ENCODE measurements around the gene WIPF1.
"Not testable (repeated sequence)": the region's sequence is repeated elsewhere in the genome, so short reads cannot be mapped to it uniquely, and the experiment has no call there.

The WIPF1 gene

DNA sequence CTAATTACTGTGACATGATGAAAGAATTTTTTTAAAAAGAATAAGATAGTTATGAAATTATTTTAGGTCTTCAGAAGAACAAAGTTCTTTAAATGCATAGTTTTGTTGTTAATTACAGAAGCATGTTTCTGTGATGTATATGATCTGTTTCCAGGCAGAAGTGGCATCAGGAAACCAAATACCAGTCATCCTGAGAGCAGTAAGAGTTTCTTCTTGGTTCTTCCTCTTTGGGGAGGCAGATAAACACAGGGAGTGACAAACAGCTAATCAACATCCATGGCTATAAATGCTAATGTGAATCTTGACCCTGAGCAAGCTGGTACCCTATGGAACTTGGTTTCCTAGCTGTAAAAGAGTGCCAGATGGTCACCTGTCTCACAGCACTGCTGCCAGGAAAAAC is 29.2 kb downstream of the WIPF1 start:
- no peak for DNase-seq

DNA sequence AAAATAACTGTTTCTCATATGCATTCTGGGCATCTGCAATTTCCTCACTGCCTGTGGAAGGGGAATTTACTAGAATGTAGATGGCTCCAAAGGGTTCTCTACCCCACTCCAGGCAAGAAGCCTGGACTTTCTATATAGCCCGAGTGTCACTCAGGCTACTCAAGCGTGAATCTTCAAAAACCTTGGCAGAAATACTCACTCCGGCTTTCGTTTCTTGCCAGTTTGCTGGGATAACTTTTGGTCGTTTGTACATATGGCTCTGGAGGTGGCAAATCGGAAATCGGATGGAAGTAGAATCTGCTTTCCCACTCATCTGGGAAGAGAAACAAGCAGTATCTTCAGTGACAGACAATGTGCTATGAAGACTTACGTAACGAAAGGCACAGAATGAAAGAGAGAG is 30.7 kb downstream of the WIPF1 start:
- no peak for DNase-seq

DNA sequence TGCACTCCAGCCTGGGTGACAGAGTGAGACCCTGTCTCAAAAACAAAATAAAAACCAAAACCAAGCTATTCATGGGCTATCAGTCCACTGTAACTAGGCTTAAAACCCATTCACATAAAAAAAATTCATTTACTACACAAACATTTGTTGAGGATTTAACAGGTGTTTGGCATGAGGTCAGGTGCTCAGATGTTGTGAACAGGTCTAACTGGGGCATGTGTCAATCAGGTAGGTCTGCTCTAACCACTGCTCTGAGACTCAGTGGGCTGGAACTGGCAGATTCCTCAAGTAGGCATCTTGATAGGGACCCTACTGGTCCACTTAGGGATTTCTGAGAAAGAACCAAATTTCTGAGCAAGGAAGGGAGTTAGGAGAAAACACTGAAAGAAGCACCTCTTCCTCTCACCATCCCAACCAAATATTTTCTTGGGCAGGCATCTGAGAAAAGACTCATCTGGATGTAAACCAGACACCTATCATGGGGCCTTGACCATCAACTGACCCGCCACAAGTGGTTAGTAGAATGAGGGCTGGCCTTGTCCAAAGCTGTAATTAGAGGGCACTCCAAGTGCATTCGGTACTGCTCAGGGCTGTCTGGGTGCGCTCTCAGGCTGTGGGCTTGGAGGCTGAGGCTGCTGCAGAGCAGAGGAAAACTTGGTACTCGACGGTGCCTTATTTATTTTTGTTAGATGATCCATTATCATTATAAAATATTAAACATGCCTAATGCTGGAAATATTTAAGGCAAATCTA is 33.9 kb downstream of the WIPF1 start:
- no peak for DNase-seq

DNA sequence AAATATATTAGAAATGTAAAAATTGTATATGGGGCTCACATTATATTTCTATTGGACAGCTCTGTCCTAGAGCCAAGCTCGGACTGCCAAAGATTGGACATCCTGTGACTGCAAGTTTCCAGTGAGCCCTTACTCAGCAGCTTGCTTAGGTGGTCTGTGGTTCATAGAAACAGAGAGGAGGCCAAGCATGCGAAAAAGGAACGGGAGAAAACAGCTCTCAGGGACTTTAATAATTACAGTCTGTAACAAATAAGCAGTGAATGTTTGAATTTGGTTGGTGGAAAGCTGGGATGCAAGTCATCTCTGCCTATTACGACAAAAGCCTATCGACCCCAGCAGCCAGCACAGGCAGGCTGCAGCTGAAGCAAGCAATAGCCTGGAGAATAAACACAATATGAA is 35.6 kb downstream of the WIPF1 start:
- no peak for DNase-seq

DNA sequence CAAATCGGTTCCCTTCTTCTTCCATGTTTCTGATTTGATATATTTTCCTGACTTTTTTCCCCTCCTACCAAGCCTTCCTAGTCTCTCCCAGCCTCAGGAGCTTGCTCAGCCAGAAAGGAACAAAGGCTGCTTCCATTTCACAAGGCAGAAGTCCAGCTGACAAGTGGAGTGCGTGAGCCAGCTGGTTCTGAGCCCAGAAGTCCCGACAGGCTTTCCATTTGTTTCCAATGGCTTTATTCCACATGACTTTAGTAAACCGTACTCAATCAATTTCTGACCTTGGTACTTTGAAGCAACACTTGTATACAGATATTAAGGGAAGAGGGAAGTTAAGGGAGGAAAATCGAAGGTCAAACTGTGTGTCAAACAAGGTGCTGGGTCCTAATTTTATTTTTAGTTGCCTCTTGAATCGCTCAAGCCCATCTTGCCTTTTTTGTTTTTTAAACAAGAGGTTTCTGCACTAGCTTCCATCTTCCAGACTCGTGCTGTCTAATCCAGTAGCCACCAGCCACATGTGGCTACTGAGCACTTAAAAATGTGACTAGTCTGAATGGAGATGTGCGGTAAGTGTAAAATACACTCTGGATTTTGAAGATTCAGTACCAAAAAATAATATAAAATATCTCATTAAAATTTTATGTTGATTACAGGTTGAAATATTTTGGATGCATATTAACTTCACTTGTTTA is 36.2 kb downstream of the WIPF1 start:
- no peak for DNase-seq

DNA sequence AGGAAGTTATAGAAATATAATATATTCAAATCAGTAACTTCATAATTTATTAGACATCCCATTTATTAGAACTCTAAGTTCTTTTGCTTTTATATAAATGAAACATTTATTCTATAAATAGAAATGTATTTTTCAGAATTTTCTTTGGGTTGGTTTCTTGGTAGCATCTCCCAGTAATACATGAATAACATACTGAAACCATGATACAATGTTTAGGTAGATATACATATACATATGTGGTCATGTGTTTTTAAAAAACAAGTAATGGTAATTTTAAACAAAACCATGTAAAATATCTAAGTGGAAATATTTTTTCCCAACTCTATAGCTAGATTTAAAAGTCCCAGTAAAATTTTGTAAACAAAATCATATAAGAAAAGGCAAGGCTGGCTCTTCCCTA is 36.9 kb downstream of the WIPF1 start:
- no peak for DNase-seq

DNA sequence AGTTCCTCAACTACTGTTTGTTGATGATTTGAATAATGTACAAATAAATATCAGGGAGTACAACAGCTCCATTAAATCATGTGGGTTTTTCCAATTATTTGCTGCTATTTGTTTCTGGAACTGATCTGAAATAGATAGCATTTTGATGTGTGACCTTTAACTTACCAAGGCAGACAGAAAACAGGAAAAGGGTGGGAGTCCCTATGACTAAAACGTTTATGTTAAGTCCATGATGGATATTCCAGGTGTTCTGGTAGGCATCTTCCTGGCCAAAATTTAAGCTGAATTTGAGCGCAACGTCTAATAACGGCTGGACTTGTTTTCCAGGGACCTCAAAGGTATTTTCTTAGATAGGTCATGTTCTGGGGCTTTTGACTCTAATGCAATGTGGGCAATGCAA is 41.6 kb downstream of the WIPF1 start:
- no peak for DNase-seq

DNA sequence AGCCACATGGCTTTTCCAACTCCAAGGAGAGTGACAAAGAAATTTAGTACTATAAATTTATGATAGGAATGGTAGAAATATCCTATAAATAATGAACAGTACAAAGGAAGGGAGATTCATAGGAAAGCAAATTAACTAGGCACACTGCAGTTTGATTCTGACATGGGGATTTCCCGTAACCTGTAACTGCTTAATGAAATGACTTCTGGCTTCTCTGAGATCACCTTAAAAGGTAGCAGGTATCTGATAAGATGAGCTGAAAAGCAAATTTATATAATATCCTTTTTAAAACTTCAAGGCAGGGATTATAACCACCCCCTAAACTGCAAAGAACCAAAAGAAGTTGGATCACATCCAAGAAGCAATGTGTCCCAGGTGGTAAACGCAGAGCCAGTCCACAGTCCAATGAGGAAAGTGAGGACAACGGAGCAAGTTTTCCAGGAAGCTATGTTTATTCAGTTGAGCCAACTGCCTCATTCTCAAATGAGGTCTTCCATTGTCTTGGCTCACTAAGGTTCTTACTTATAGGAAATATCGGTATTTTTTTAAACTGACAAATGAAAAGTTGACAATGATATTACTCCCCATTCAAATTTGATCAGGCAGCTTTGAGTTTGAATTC is 43.0 kb downstream of the WIPF1 start:
- no peak for DNase-seq

DNA sequence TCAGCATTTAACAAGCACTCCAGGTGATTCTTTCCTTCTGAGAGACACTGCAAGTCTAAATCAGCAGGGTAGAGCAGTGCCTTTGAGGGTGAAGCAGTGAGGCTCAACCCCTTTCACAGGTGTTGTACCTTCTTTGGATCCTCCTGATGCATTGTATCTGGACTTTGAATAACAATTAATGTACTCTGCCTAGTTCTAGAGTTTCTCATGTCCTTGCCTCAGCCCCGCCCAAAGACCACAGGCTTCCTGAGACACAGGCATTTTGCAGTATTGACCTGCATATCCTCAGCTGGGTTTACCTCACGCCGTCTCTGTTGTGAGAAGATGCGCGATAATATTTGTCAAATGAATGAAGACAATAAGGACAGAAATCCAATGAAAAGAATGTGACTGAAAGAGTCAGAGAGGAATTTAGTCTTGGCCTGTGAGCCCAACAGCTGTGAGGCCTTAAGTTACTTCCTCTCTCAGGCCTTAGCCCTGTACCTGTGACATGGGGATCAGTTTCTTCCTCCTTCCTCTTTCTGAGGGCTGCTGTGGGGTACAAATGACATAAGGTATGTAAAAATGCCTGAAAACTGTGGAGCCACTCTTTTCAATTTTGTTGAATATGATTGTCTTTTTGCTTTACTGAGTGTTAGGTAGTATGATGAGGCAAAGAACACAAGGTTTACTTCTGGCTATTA is 43.7 kb downstream of the WIPF1 start:
- no peak for DNase-seq

DNA sequence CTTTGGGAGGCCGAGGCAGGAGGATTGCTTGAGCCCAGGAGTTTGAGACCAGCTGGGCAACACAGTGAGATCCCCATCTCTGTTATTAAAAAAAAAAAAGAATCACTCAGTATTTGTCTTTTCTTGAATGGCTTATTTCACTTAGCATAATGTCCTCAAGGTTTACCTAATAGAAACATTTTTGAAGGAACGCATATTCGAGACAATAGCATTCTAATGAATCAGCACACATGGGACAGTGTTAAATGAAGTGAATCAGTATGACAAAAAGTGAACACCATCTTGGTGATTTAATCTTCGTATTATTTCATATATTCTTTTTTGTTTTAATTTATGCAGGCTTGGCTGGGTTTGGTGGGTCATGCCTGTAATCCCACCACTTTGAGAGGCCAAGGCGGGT is 44.7 kb downstream of the WIPF1 start:
- no peak for DNase-seq

DNA sequence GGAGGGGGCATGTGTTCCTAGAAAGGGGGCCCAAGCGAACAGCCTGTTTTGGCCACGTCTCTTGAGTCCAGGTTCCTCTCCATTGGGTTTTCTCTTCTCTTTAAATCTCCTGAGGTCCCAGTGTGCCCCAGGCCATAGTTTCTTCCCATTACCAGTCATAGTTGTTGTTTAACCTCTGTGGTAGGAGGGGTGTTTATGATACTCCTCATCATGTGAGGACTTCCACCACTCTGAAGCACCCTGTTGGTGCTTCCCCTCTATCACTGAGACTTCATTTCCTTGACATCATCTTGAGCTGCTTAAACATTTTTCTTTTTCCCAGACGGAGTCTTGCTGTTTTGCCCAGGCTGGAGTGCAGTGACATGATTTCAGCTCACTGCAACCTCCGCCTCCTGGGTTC is 45.9 kb downstream of the WIPF1 start:
- DNase-seq: no peak

DNA sequence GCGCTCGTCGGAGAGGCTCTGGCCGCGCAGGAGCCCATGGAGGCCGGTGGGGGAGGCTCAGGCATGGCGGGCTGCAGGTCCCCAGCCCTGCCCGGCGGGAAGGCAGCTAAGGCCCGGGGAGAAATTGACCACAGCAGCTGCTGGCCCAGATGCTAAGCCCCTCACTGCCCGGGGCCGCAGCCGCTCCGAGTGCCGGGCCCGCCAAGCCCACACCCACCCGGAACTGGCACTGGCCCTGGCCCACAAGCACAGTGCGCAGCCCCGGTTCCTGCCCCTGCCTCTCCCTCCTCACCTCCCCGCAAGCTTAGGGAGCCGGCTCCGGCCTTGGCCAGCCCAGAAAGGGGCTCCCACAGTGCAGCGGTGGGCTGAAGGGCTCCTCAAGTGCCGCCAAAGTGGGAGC is 49.0 kb downstream of the WIPF1 start:
- not testable (repeated sequence) for DNase-seq

DNA sequence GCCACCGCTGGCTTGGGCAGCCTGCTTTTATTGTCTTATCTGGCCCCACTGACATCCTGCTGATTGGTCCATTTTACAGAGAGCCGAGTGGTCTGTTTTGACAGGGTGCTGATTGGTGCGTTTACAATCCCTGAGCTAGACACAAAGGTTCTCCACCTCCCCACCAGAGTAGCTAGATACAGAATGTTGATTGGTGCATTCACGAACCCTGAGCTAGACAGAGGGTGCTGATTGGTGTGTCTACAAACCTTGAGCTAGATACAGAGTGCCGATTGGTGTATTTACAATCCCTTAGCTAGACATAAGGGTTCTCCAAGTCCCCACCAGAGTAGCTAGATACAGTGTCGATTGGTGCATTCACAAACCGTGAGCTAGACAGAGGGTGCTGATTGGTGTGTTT is 49.6 kb downstream of the WIPF1 start:
- DNase-seq: not testable (repeated sequence)

DNA sequence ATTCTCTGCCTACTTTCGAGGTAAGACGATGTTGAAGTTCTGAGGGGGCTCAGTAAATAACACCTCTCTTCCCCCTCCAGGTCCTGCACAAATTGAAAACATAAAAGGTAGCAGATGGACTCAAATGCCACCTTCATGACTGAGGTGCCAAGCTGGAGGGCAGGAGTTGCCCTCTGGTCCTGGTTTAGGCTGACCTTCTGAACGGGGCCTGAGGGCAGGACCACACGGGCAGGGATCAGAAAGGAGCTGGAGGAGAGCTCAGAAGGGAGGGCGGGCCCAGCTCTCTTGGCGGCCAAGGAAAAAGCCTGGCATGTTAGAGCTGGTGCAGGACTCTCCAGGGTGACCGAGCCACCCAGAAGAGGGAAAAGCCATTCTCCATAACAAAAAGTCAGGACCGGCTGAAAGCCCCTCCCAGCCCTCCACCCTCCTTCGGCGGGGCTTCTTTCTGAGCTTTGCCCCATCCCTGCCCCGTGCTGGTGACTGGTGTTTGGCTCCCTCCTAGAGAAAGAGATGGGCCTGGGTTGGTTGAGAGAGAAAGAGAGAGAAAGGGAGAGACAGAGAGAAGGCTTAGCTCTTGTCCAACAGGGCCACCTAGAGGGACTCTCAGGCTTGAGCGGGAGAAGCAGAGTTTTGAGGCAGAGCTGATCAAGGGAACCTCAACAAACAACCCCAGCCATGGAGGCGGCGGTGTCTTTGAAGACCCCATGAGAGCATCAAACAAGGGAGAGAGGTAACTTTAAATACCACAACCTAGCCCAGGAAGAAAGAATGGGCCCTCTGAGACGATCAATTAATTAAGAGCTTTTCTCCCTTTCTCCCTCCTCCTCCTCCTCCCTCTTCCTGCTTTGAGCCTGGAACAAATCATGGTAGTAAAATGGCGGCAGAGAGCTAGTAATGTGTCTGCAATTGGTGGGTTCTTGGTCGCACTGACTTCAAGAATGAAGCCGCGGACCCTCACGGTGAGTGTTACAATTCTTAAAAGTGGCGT is 50.8 kb downstream of the WIPF1 start:
- no peak for DNase-seq

DNA sequence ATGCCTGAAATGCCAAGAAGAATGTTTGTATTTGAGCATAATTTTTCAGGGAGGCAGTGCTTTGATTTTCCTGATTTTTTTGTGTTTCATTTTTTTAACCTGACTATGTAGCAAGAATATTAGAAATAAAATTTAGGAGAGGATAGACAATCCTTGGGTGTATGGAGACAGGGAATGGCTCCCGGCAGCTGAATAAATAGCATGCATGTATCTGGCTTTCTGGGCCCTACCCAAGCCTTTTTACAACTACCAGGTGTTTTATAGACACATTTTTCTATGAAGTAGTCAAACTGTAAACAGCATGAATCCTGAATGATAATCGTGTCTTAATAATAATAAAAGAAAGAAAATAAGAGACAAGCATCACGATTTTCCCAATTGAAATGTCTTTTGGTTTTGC is 52.4 kb downstream of the WIPF1 start:
- no peak for DNase-seq

DNA sequence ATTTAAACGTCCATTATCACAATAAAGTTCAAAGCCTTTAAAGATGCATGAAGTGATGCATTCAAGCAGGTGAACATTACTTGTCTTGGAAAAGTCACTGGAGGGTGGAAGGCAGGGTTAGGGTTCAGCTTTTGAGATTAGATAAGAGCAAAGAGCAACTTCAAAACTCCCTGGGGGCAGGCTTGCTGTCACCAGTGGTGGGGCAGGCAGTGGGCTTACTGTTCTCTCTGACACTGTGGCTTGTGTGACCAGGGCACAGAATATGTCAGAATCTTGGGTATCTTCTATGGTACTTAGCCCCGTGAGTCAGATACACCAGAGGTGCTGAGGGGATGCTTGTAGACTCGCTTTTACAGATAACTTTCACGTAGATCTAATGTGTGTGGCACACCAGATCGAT is 52.8 kb downstream of the WIPF1 start:
- no peak for DNase-seq

DNA sequence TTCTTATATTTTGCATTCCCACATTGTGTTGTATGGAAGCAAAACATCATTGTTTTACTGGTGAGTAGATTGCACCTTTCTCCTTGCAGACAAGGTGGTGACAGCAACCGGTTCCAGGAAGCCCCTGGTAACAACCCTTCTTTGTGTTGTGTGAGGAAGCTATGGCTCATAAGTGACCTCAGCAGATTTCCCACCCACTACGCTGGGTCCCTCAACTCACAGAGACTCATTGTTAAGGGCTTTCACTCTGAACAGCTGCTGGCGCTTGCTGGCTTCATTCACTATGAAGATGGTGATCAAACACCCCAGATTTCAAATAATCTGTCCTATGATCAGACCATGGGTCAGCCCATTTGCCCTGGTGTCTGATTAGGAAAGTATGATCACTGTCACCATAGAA is 53.4 kb downstream of the WIPF1 start:
- no peak for DNase-seq

DNA sequence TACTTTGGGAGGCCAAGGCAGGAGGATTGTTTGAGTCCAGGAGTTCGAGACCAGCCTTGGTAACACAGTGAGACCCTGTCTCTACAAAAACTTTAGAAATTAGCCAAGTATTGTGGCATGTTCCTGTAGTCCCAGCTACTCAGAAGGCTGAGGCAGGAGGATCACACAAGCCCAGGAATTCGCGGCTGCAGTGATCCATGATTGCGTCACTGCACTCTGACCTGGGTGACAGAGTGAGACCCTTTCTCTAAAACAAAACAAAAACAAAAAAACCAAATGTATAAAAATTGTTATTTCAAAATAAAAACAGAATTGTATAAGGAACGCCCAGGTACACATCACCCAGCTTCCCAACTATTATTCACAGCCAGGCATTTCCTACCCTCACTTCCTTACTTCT is 56.7 kb downstream of the WIPF1 start:
- DNase-seq: no peak

DNA sequence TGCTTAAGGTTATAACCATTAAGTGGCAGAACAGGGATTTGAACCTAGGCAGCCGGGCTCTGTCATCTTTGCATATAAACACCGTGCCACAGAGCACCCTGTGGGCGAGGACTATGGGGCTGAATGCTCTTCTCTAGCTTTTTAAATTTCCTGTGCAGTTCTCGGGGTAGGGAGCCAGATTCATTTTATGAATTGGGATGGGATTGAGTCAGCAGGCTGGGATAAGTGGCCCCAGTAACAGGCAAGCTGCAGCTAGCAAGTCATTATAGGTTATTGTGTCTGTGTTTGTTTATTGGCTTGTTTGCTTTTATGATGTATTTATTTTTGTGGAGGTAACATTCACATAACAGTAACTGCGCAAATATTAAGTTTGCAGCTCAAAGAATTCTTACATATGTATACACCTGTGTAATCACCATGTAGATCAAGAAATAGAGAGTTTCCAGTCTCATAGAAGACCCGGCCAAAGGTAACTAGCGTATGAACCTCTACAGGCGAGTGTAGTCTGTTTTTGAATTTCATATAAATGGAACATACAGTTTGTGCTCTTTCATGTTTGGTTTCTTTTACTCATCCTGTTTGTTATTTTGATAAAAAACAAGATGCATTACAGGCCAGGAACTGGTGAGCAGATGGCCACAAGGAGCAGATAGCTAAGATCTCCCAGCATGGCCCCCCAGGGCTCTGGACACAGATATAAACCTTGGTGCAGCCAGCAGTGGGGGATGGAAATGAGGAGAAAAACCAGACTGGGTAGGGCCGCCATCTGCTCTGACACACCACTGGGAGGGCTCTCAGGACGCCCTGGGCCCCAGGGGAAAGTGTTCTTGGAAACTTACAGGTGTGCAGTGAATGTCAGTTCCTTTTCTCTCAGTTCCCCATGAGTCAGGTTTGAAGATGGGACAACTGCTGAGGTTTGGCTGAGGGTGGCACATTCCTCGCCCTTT is 61.6 kb downstream of the WIPF1 start:
- peak; percentile 31 for DNase-seq

DNA sequence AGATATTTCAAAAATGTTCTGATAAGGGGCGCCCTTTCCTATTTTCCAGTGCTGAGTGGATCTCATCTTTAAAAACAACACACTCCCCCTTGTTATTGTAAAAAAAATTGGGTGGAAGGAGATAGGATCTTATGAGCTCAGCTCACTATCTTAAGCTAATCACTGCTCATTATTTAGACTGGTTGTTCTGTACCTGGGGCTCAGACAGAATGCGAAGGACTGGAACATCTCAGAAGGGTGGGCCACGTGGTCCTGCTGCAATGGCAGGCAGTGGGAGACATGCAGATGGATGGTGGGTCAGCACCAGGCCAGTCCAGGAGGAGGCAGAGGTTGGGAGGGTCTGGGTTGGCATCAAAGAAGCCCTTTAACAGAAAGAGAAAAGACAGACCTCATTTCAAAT is 62.5 kb downstream of the WIPF1 start:
- no peak for DNase-seq

DNA sequence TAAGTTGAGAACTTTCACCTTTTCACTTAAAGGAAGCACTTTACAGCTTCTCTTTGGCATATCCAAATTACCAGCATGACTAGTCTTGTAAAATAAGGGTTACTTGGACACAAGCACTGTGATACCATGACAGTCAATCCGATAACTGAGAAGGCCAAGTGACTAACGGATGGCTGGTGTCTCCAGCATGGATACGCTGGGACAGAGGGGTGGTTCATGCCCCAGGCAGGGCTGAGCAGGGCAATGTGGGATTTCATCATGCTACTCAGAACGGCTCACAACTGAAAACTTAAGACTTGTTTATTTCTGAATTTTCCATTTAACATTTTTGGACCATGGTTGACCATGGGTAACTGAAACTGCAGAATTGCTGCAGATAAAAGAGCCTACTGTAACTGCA is 67.7 kb downstream of the WIPF1 start:
- DNase-seq: no peak
